ENCODE results near the gene TMC7. TPM values are rescaled to one million over a fixed set of nuclear protein-coding genes. Genes with fewer than 3 reads are reported as not detected.

Gene TMC7
- total and polyA plus RNA-seq, 2 of the 13 experiments (the other 11 are each of a cell fraction or from before 2014, with no cell fraction given) = 1.2 to 5.1 TPM

- TF ChIP-seq ZNF235 (CRISPR knock-in tag; IDR thresholded peaks at IDR 0.05; ENCODE audit: borderline replicate concordance) (no peak), NAIF1 (CRISPR knock-in tag; IDR thresholded peaks at IDR 0.05; ENCODE audit: borderline replicate concordance) (no peak), FOXO1 (CRISPR knock-in tag; IDR thresholded peaks at IDR 0.05) (peak; percentile 77), KLF13 (CRISPR knock-in tag; IDR thresholded peaks at IDR 0.05) (no peak), GATAD2A (CRISPR knock-in tag; IDR thresholded peaks at IDR 0.05) (peak; percentile 96), RBFOX2 (IDR thresholded peaks at IDR 0.05; ENCODE audit: low read depth, low read length) (no peak), ZNF274 (CRISPR knock-in tag; IDR thresholded peaks at IDR 0.05) (peak; percentile 64; the same call in 1 of the 2 replicates), ZBTB3 (CRISPR knock-in tag; IDR thresholded peaks at IDR 0.05; ENCODE audit: borderline replicate concordance, low read depth) (no peak), ZNF343 (CRISPR knock-in tag; IDR thresholded peaks at IDR 0.05) (no peak), ZNF577 (CRISPR knock-in tag; IDR thresholded peaks at IDR 0.05; ENCODE audit: borderline replicate concordance, low read depth) (no peak), NFAT5 (CRISPR knock-in tag; IDR thresholded peaks at IDR 0.05) (no peak), FOXK1 (CRISPR knock-in tag; IDR thresholded peaks at IDR 0.05; ENCODE audit: borderline replicate concordance, low read depth) (peak; percentile 95), ZNF878 (CRISPR knock-in tag; IDR thresholded peaks at IDR 0.05) (peak; percentile 93), IRF2 (CRISPR knock-in tag; IDR thresholded peaks at IDR 0.05) (peak; percentile 84), HDAC2 (CRISPR knock-in tag; IDR thresholded peaks at IDR 0.05) (peak; percentile 92), ZNF292 (CRISPR knock-in tag; IDR thresholded peaks at IDR 0.05; ENCODE audit: borderline replicate concordance, low read depth) (peak; percentile 73; the same call in 1 of the 2 replicates), SYNCRIP (IDR thresholded peaks at IDR 0.05; ENCODE audit: insufficient read depth, low read depth, low read length) (no peak), ZNF691 (CRISPR knock-in tag; IDR thresholded peaks at IDR 0.05; ENCODE audit: borderline replicate concordance, low read depth) (no peak), ZSCAN9 (CRISPR knock-in tag; IDR thresholded peaks at IDR 0.05; ENCODE audit: borderline replicate concordance) (peak; percentile 77; the same call in 1 of the 2 replicates), NFKBIZ (CRISPR knock-in tag; IDR thresholded peaks at IDR 0.05) (0 out of 2 replicates have a peak, but pooled peaks have one; percentile 60), ZNF224 (CRISPR knock-in tag; IDR thresholded peaks at IDR 0.05) (no peak), HMG20B (CRISPR knock-in tag; conservative IDR thresholded peaks at IDR 0.05) (0 out of 2 replicates have a peak, but pooled peaks have one; percentile 46), ZBTB43 (CRISPR knock-in tag; conservative IDR thresholded peaks at IDR 0.05) (0 out of 2 replicates have a peak, but pooled peaks have one; percentile 24)
Measured at GRCh38 chr16:18936727-18937340, 46.9 kb upstream of the TMC7 start (continued).
